ENCODE data around the gene PRSS36. TPM values are rescaled to one million over a fixed set of nuclear protein-coding genes. Genes with fewer than 3 reads are reported as not detected.

PRSS36 gene
- total RNA-seq, 1 experiment from 2014 or later = 0.23 TPM

DNA sequence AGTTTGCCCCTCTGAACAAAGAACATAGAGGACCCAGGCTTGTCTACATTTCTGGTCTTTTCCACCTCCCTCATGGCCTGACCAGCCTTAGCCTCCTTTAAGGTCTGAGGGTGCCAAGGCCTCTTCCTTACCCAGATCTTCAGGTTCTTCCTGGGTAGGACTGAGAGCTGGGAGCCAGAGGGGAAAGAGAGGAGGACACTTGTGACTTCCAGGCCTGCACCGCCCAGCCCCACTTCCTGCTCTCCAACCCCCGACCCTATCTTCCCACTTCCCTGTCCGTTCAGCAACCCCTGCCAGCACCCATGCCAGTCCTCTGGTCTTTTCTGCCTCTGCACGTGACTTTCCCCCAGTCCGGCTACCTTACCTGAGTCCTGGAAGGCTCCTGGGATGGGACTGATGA, 534 bp downstream of the PRSS36 start:
- no peak overlapping the region for H3K4me3 ChIP-seq (ENCODE audit: low read depth in 2 of 2, low read length in 2 of 2)
- CTCF ChIA-PET = no interaction called here
- H3K4me1 ChIP-seq (ENCODE audit: control insufficient read depth, insufficient read depth, low read length) = no peaks in the 10 kb centered on the region
- POLR2A ChIA-PET = no interaction called here
- ATAC-seq (peak; percentile 31), DNase-seq (ENCODE audit: low read depth, low spot score) (no peak)
- intact Hi-C loops (cut with micrococcal nuclease; ENCODE audit: unreplicated experiment) (no loop called here), in situ Hi-C loops (cut with HindIII; ENCODE audit: low pct_unique_long_range_greater_than_20kb, low sequenced_read_pairs) (no loop called here)
- H3K27ac ChIP-seq (ENCODE audit: low read length) = no peak overlapping the region
- no peaks in the 10 kb centered on the region for H3K36me3 ChIP-seq (ENCODE audit: control insufficient read depth, insufficient read depth, low read length)
- no TSS peak for BruUV-seq (replicated peaks)
- no peaks in the 10 kb centered on the region for H3K27me3 ChIP-seq (ENCODE audit: control insufficient read depth, insufficient read depth, low read length)
- no peaks in the 10 kb centered on the region for H3K9me3 ChIP-seq (ENCODE audit: control insufficient read depth, insufficient read depth, low read depth, low read length)
- TF ChIP-seq TCF7L2 (IDR thresholded peaks at IDR 0.05; ENCODE audit: low read depth, low read length) = no peak
- no peak for TF ChIP-seq SIN3A (IDR thresholded peaks at IDR 0.05; ENCODE audit: borderline replicate concordance, insufficient read depth, low read depth, low read length)
- TF ChIP-seq, protein P1, sequence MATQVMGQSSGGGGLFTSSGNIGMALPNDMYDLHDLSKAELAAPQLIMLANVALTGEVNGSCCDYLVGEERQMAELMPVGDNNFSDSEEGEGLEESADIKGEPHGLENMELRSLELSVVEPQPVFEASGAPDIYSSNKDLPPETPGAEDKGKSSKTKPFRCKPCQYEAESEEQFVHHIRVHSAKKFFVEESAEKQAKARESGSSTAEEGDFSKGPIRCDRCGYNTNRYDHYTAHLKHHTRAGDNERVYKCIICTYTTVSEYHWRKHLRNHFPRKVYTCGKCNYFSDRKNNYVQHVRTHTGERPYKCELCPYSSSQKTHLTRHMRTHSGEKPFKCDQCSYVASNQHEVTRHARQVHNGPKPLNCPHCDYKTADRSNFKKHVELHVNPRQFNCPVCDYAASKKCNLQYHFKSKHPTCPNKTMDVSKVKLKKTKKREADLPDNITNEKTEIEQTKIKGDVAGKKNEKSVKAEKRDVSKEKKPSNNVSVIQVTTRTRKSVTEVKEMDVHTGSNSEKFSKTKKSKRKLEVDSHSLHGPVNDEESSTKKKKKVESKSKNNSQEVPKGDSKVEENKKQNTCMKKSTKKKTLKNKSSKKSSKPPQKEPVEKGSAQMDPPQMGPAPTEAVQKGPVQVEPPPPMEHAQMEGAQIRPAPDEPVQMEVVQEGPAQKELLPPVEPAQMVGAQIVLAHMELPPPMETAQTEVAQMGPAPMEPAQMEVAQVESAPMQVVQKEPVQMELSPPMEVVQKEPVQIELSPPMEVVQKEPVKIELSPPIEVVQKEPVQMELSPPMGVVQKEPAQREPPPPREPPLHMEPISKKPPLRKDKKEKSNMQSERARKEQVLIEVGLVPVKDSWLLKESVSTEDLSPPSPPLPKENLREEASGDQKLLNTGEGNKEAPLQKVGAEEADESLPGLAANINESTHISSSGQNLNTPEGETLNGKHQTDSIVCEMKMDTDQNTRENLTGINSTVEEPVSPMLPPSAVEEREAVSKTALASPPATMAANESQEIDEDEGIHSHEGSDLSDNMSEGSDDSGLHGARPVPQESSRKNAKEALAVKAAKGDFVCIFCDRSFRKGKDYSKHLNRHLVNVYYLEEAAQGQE (IDR thresholded peaks at IDR 0.05; ENCODE audit: insufficient read depth in 1 of 2, low read depth in 2 of 2, low read length in 1 of 2) = no peak
- TF ChIP-seq CTCF (IDR thresholded peaks at IDR 0.05) = no peak
- no peak for TF ChIP-seq POLR2AphosphoS5 (IDR thresholded peaks at IDR 0.05; ENCODE audit: low read depth, low read length)

DNA sequence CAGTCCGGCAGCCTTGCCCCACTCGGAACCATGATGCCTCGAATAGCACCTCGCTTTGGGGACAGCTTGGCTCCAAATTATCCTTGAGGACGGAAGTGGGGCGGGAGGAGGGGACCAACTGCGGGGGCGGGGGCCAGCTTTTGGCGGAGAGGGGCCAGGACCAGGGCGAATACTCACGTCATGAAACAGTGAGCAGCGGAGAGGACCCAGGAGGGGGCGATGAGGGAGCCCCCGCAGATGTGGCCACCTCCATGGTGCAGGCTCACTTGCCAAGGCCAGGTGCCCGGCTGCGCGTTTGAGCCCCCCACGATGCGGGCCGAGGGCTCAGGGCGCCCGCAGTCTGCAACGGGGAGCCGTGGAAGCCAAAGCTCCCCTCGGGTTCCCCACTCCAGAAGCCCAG, 970 bp downstream of the PRSS36 start:
- ChIA-PET POLR2A (no interaction called here), CTCF (no interaction called here)
- Histone ChIP-seq H3K27ac (ENCODE audit: low read length) (no peak overlapping the region), H3K9me3 (ENCODE audit: control insufficient read depth, insufficient read depth, low read depth, low read length) (no peaks in the 10 kb centered on the region), H3K4me1 (ENCODE audit: control insufficient read depth, insufficient read depth, low read length) (no peaks in the 10 kb centered on the region), H3K27me3 (ENCODE audit: control insufficient read depth, insufficient read depth, low read length) (no peaks in the 10 kb centered on the region), H3K36me3 (ENCODE audit: control insufficient read depth, insufficient read depth, low read length) (no peaks in the 10 kb centered on the region), H3K4me3 (ENCODE audit: low read depth in 2 of 2, low read length in 2 of 2) (no peak overlapping the region)
- in situ Hi-C loops (cut with HindIII; ENCODE audit: low pct_unique_long_range_greater_than_20kb, low sequenced_read_pairs) = no loop called here
- intact Hi-C loops (cut with micrococcal nuclease; ENCODE audit: unreplicated experiment) = no loop called here
- TF ChIP-seq, protein P1 (IDR thresholded peaks at IDR 0.05; ENCODE audit: insufficient read depth in 1 of 2, low read depth in 2 of 2, low read length in 1 of 2) = no peak
- TF ChIP-seq TCF7L2 (IDR thresholded peaks at IDR 0.05; ENCODE audit: low read depth, low read length) = no peak
- no peak for TF ChIP-seq POLR2AphosphoS5 (IDR thresholded peaks at IDR 0.05; ENCODE audit: low read depth, low read length)
- no peak for TF ChIP-seq SIN3A (IDR thresholded peaks at IDR 0.05; ENCODE audit: borderline replicate concordance, insufficient read depth, low read depth, low read length)
- TF ChIP-seq CTCF (IDR thresholded peaks at IDR 0.05) = no peak
- BruUV-seq (replicated peaks) = no TSS peak
- ATAC-seq = no peak
- no peak for DNase-seq (ENCODE audit: low read depth, low spot score)
